GM12892 (cell line): ENCODE results near the gene GRID2IP.

Source experiments
- POLR2A ChIP-seq: IDR thresholded peaks from 2 replicates; pipeline ENCODE4 v1.6.1; 2011; ENCODE audit warnings: low read depth, low read length, control low read depth
- POLR2AphosphoS5 ChIP-seq: IDR thresholded peaks from 2 replicates; pipeline ENCODE4 v1.6.1; 2011; ENCODE audit warnings: low read depth, low read length, control low read depth

DNA sequence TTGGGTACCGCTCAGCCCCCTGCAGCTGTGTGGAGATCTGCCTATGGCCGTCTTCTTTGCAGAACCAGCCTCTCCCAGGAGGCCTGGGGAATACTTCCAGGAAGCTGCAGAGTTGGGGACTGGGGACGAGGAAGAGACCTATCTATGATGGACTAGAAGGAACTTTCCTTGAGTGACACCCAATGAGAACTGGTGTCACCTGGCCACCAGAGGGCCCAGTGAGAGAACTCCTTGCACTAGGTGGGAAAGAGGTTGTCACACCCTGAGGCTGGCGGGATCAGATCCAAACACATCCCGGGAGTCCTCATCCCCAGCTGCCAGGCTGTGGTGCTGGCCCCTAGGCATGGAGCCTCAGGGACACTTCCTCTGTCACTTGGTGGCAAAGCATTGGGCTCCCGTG, 4.9 kb upstream of the GRID2IP start:
- TF ChIP-seq POLR2AphosphoS5 (no peak), POLR2A (no peak)
